GM23248 (cell line): ENCODE results near the gene NLGN4Y. TPM values are rescaled to one million over a fixed set of nuclear protein-coding genes. Genes with fewer than 3 reads are reported as not detected.

Experiments
- DNase-seq: peaks from one replicate; pipeline ENCODE4 v3.0.0-alpha.2; 2015
- H2AFZ ChIP-seq: fragments of 200-600 bp; sonication (generic); 2 replicates; pipeline ENCODE4 v1.6.1; 2016; ENCODE audit warnings: antibody characterized with exemption
- H3F3A ChIP-seq: fragments of 200-600 bp; sonication (generic); 2 replicates; pipeline ENCODE4 v1.6.1; 2016; ENCODE audit warnings: mild to moderate bottlenecking, antibody characterized with exemption, mixed run types; ENCODE audit not compliant: insufficient read depth
- H3K27ac ChIP-seq: fragments of 200-600 bp; sonication (generic); 2 replicates; pipeline ENCODE4 v1.5.1; 2016; ENCODE audit warnings: mild to moderate bottlenecking
- H3K27me3 ChIP-seq: fragments of 200-600 bp; sonication (generic); replicated peaks from 2 replicates; pipeline ENCODE4 v1.6.1; 2016; ENCODE audit warnings: mild to moderate bottlenecking; ENCODE audit not compliant: insufficient read depth
- H3K36me3 ChIP-seq: fragments of 200-600 bp; sonication (generic); 2 replicates; pipeline ENCODE4 v1.6.1; 2016; ENCODE audit warnings: low read depth, mild to moderate bottlenecking
- H3K4me1 ChIP-seq: fragments of 200-600 bp; sonication (generic); 2 replicates; pipeline ENCODE4 v1.6.1; 2016; ENCODE audit warnings: mild to moderate bottlenecking; ENCODE audit not compliant: insufficient read depth
- H3K4me2 ChIP-seq: fragments of 200-600 bp; sonication (generic); one replicate; pipeline ENCODE4 v1.6.1; 2016; ENCODE audit warnings: mild to moderate bottlenecking; ENCODE audit not compliant: unreplicated experiment
- H3K4me3 ChIP-seq: fragments of 200-600 bp; sonication (generic); 2 replicates; pipeline ENCODE4 v1.5.1; 2016; ENCODE audit warnings: mild to moderate bottlenecking
- H3K79me2 ChIP-seq: fragments of 200-600 bp; sonication (generic); 2 replicates; pipeline ENCODE4 v1.6.1; 2016; ENCODE audit warnings: mild to moderate bottlenecking; ENCODE audit not compliant: insufficient read depth
- H3K9ac ChIP-seq: fragments of 200-600 bp; sonication (generic); 2 replicates; pipeline ENCODE4 v1.6.1; 2016; ENCODE audit warnings: mild to moderate bottlenecking
- H3K9me2 ChIP-seq: fragments of 200-600 bp; sonication (generic); 2 replicates; pipeline ENCODE4 v1.6.1; 2016; ENCODE audit warnings: mixed run types, mild to moderate bottlenecking, moderate library complexity; ENCODE audit not compliant: insufficient read depth
- H3K9me3 ChIP-seq: fragments of 200-600 bp; sonication (generic); one replicate; pipeline ENCODE4 v1.6.1; 2017; ENCODE audit warnings: low read depth
- H4K20me1 ChIP-seq: fragments of 200-600 bp; sonication (generic); 2 replicates; pipeline ENCODE4 v1.6.0; 2016; ENCODE audit not compliant: insufficient read depth
- EZH2 ChIP-seq: fragments of 200-600 bp; sonication (generic); IDR thresholded peaks from 2 replicates; pipeline ENCODE4 v1.6.1; 2018; ENCODE audit warnings: antibody characterized with exemption, mild to moderate bottlenecking; ENCODE audit not compliant: insufficient read depth, poor library complexity, severe bottlenecking
- EZH2phosphoT487 ChIP-seq: fragments of 200-600 bp; sonication (generic); IDR thresholded peaks from 2 replicates; pipeline ENCODE4 v1.6.1; 2018; ENCODE audit warnings: antibody characterized with exemption, moderate library complexity, mild to moderate bottlenecking, low read depth; ENCODE audit not compliant: insufficient read depth
- WGBS, 2 experiments: methylation state at CpG; one replicate each; pipeline ENCODE4 v1.1.6; 2015 to 2017; ENCODE audit warnings: low lambda C conversion rate in 2 of 2, low coverage in 1 of 2; ENCODE audit errors: missing lambda C conversion rate in 2 of 2; 5-methylcytosine and 5-hydroxymethylcytosine counted together
- in situ Hi-C: fragments of 300-500 bp; cut with MboI; formaldehyde crosslinking; loops from 2 replicates; pipeline ENCODE4 v1.15.0; 2020
- polyA plus RNA-seq: library from polyadenylated mRNA; unstranded; fragments of >200 nt; fragmentation: Nextera tagmentation; extraction: Ambion mirVana; gene quantifications from 2 replicates; pipeline ENCODE4 v1.2.1, GENCODE V29; 2016
- total RNA-seq: library from RNA; depleted of rRNA; stranded (reverse); fragments of >200 nt; shearing (Covaris generic); gene quantifications from 2 replicates; pipeline ENCODE4 v1.2.3, GENCODE V29; 2014

The NLGN4Y gene
- total and polyA plus RNA-seq, 2 experiments from 2014 or later: 10.8 to 27.6 TPM

- Histone ChIP-seq H3K4me3 (no peak overlapping the region), H3K36me3 (no peaks in the 10 kb centered on the region), H3K9me2 (no peaks in the 10 kb centered on the region), H3K9ac (no peak overlapping the region), H3F3A (no peaks in the 10 kb centered on the region), H3K27ac (no peak overlapping the region), H3K79me2 (no peaks in the 10 kb centered on the region), H3K9me3 (no peaks in the 10 kb centered on the region), H3K4me2 (no peak overlapping the region), H3K4me1 (no peaks in the 10 kb centered on the region), H4K20me1 (no peaks in the 10 kb centered on the region), H2AFZ (no peak overlapping the region), H3K27me3 (no peaks in the 10 kb centered on the region)
- 81 to 87% methylated on average over 2 of the region's 2 CpGs for WGBS, 2 experiments
- DNase-seq: no peak
- TF ChIP-seq EZH2phosphoT487 (no peak), EZH2 (no peak)
- in situ Hi-C loops: no loop called here
Observed at GRCh38 chrY:14504592-14504991, 19.7 kb upstream of the NLGN4Y start.

DNA sequence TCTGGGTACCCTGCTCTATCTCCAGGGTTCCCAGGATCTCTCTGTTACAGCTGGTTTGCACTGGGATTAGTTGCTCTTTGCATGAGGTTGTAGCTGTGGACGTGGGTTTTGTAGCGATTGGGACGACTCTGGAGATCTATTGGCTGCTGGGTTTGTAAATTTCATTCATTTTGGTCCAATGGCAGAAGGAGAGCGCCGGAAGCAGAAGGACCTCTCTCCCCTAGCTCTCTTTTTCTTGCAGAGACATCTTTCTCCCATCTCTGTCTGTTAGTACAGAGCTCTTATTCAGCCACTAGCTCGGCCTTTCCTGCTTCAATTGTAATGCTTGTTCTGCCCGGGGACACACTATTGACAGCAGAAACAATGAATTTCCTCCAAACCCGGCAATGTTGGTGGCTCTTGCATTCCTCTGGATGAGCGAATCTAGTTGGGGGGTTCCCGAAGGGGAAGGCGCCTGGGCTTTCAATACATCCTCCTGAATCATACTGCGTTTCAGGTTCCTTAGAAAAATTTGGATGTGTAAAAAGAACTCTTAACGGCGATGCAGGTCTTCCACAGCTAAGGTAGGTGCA is 1.9 kb upstream of the NLGN4Y start:
- TF ChIP-seq EZH2: no peak
- no peak for TF ChIP-seq EZH2phosphoT487

DNA sequence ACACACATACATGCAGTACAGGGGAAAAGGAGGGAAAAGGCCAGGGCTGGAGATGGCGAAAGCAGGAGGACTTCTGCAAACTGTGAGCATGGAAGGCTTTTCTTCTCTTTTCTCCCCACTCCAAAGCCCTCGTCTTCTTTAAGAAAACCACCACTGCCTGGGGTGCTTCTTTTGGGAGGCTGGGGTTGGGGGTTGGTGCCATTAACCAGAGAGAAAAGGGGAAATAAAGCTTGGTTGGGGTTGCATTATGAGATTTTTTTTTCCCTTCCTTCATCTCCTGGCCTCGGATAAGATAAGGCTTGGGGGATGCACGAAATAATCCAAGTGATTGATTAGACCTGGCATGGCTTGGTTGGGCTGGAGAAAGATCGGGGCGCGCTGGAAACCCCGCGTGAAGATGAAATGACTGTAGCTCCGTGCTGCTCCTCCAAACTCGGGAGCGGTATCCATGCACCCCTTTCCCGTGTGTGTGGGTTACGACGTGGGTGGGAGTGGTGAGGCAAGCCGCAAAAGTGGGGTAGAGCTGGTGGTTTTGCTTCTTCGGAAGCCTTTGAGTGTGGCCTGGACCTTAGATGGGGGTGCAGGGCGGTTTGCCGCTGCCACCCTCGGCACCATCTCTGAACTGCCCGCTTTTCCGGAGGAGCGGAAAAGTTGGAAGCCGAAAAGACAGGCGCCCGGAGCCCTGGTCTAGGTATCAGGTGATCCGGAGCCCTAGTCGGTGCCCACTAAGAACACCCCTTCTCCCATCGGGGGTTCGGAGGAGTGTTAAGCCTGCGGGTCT is 648 bp upstream of the NLGN4Y start:
- peaks cover 5% of the 10 kb centered on the region; the same call in 1 of the 2 replicates for H3K4me1 ChIP-seq
- 9 to 13% methylated on average over 24 of the region's 31 CpGs for WGBS, 2 experiments
- H3K9me3 ChIP-seq: no peaks in the 10 kb centered on the region
- H3K36me3 ChIP-seq: no peaks in the 10 kb centered on the region
- no peaks in the 10 kb centered on the region for H3K79me2 ChIP-seq
- H3K9me2 ChIP-seq: no peaks in the 10 kb centered on the region
- no peaks in the 10 kb centered on the region for H3F3A ChIP-seq
- H3K27me3 ChIP-seq: no peaks in the 10 kb centered on the region
- H3K4me3 ChIP-seq: peak overlapping the region; percentile 83
- H4K20me1 ChIP-seq: no peaks in the 10 kb centered on the region
- DNase-seq: peak; percentile 25
- H3K27ac ChIP-seq: no peak overlapping the region
- peak overlapping the region; percentile 81 for H3K4me2 ChIP-seq
- in situ Hi-C loops: no loop called here
- TF ChIP-seq EZH2phosphoT487 (no peak), EZH2 (no peak)
- H3K9ac ChIP-seq: peak overlapping the region; percentile 90
- H2AFZ ChIP-seq: peak overlapping the region; percentile 96

More for the DNA sequence above, 1.9 kb upstream of the NLGN4Y start:
- Histone ChIP-seq H3F3A (no peaks in the 10 kb centered on the region), H3K79me2 (no peaks in the 10 kb centered on the region), H3K4me2 (no peak overlapping the region), H3K4me3 (no peak overlapping the region), H3K9ac (no peak overlapping the region), H2AFZ (no peak overlapping the region; the same call in 1 of the 2 replicates), H3K4me1 (peaks cover 5% of the 10 kb centered on the region; the same call in 1 of the 2 replicates), H3K9me2 (no peaks in the 10 kb centered on the region), H4K20me1 (no peaks in the 10 kb centered on the region), H3K27me3 (no peaks in the 10 kb centered on the region), H3K36me3 (no peaks in the 10 kb centered on the region), H3K9me3 (no peaks in the 10 kb centered on the region), H3K27ac (no peak overlapping the region)
- DNase-seq: peak; percentile 2
- in situ Hi-C loops: no loop called here
- WGBS, 2 experiments: 11 to 19% methylated on average over 13 to 14 of the region's 14 CpGs

DNA sequence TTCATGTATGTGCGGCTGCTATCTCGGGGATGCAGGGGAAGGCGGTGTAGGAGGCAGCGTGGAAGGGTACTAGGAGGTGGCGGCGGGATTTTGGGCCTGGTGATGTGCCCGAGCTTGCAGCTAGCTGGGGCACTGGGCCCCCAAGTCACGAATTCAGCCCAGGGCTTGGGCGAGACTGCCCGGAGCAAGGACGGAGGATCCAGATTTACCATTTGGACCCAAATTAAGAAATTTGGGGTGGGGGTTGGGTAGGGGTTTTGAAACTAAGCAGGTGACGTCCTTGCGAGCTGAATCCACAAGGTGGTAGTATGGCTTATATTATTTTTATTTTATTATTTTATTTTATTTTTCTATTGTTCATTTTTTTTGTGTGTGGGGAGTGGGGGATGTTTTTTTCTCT is 986 bp downstream of the NLGN4Y start:
- Histone ChIP-seq H3K9ac (peak overlapping the region; percentile 90), H3K36me3 (no peaks in the 10 kb centered on the region), H3K4me3 (peak overlapping the region; percentile 83), H4K20me1 (no peaks in the 10 kb centered on the region), H3K9me3 (no peaks in the 10 kb centered on the region), H3F3A (no peaks in the 10 kb centered on the region), H3K9me2 (no peaks in the 10 kb centered on the region), H3K4me1 (peaks cover 5% of the 10 kb centered on the region; the same call in 1 of the 2 replicates), H3K27me3 (no peaks in the 10 kb centered on the region), H3K79me2 (no peaks in the 10 kb centered on the region), H2AFZ (peak overlapping the region; percentile 96), H3K4me2 (peak overlapping the region; percentile 81), H3K27ac (no peak overlapping the region)
- in situ Hi-C loops: no loop called here
- 0 to 1% methylated on average over 5 to 11 of the region's 13 CpGs for WGBS, 2 experiments
- peak; percentile 38 for DNase-seq
- TF ChIP-seq EZH2 (no peak), EZH2phosphoT487 (no peak)
